HG02973 (cell line): Measurements from ENCODE around the gene MAP4K4.
"Not testable (repeated sequence)": the region's sequence is repeated elsewhere in the genome, so short reads cannot be mapped to it uniquely, and the experiment has no call there.

Experiments used
- ATAC-seq: cut with Tn5 transposase; IDR thresholded peaks from one replicate; pipeline ENCODE4 v1.9.1; 2021; ENCODE audit warnings: moderate library complexity; ENCODE audit not compliant: unreplicated experiment

The MAP4K4 gene

GRCh38 chr2:101763496-101764333 lies 66.2 kb downstream of the MAP4K4 start:
- no peak for ATAC-seq

GRCh38 chr2:101766337-101766736 lies 68.8 kb downstream of the MAP4K4 start:
- ATAC-seq: no peak

- ATAC-seq: no peak
Observed at GRCh38 chr2:101766871-101767739, 69.6 kb downstream of the MAP4K4 start.

- no peak for ATAC-seq
Observed at GRCh38 chr2:101768556-101769220, 71.2 kb downstream of the MAP4K4 start.

- not testable (repeated sequence) for ATAC-seq
Observed at GRCh38 chr2:101769726-101770125, 72.2 kb downstream of the MAP4K4 start.

GRCh38 chr2:101770726-101771125 lies 73.2 kb downstream of the MAP4K4 start:
- no peak for ATAC-seq

- no peak for ATAC-seq
Observed at GRCh38 chr2:101771227-101771902, 73.9 kb downstream of the MAP4K4 start.

- no peak for ATAC-seq
Observed at GRCh38 chr2:101771910-101772321, 74.4 kb downstream of the MAP4K4 start.

GRCh38 chr2:101773137-101773536 lies 75.6 kb downstream of the MAP4K4 start:
- no peak for ATAC-seq

- ATAC-seq: not testable (repeated sequence)
Observed at GRCh38 chr2:101773961-101774360, 76.5 kb downstream of the MAP4K4 start.

GRCh38 chr2:101775092-101775491 lies 77.6 kb downstream of the MAP4K4 start:
- ATAC-seq: no peak

GRCh38 chr2:101775636-101776035 lies 78.1 kb downstream of the MAP4K4 start:
- ATAC-seq: no peak

GRCh38 chr2:101776172-101777043 lies 78.9 kb downstream of the MAP4K4 start:
- no peak for ATAC-seq

- no peak for ATAC-seq
Observed at GRCh38 chr2:101777337-101777736, 79.8 kb downstream of the MAP4K4 start.

- ATAC-seq: no peak
Observed at GRCh38 chr2:101778102-101778501, 80.6 kb downstream of the MAP4K4 start.

GRCh38 chr2:101779190-101779589 lies 81.7 kb downstream of the MAP4K4 start:
- no peak for ATAC-seq

- no peak for ATAC-seq
Observed at GRCh38 chr2:101779656-101780055, 82.1 kb downstream of the MAP4K4 start.

GRCh38 chr2:101781326-101781725 lies 83.8 kb downstream of the MAP4K4 start:
- ATAC-seq: no peak

GRCh38 chr2:101781791-101782426 lies 84.4 kb downstream of the MAP4K4 start:
- no peak for ATAC-seq
